ENCODE results near the gene PREP.

The PREP gene

GRCh38 chr6:105322499-105323225 is 80.2 kb downstream of the PREP start:
- Histone ChIP-seq H4K20me1 (ENCODE audit: insufficient read depth, low read length, poor library complexity, severe bottlenecking) (no peaks in the 10 kb centered on the region), H3K4me2 (ENCODE audit: low read depth, low read length, poor library complexity, severe bottlenecking) (no peak overlapping the region), H3F3A (ENCODE audit: low read depth) (no peaks in the 10 kb centered on the region), H3K79me2 (ENCODE audit: insufficient read depth, low read length) (no peaks in the 10 kb centered on the region), H3K9me3 (ENCODE audit: insufficient read depth, low read depth, low read length) (no peaks in the 10 kb centered on the region), H3K4me3 (ENCODE audit: low read length, poor library complexity, severe bottlenecking) (no peak overlapping the region), H3K4me1 (ENCODE audit: insufficient read depth, low read length, poor library complexity, severe bottlenecking) (no peaks in the 10 kb centered on the region), H2AFZ (ENCODE audit: low read length) (no peak overlapping the region), H3K9me2 (replicated peaks; ENCODE audit: low read depth, low read length) (no peaks in the 10 kb centered on the region), H3K27me3 (ENCODE audit: insufficient read depth, low read length, poor library complexity, severe bottlenecking) (no peaks in the 10 kb centered on the region), H3K36me3 (ENCODE audit: insufficient read depth, low read length) (peaks cover 89% of the 10 kb centered on the region; the same call in 1 of the 2 replicates), H3K9ac (ENCODE audit: low read depth, low read length, poor library complexity, severe bottlenecking) (no peak overlapping the region)
- TF ChIP-seq CTCF (conservative IDR thresholded peaks at IDR 0.05; ENCODE audit: low read length) (no peak), EZH2phosphoT487 (IDR thresholded peaks at IDR 0.05; ENCODE audit: borderline replicate concordance) (no peak)

- Histone ChIP-seq H3K4me1 (ENCODE audit: insufficient read depth, low read length, poor library complexity, severe bottlenecking) (no peaks in the 10 kb centered on the region), H3K4me2 (ENCODE audit: low read depth, low read length, poor library complexity, severe bottlenecking) (no peak overlapping the region), H4K20me1 (ENCODE audit: insufficient read depth, low read length, poor library complexity, severe bottlenecking) (no peaks in the 10 kb centered on the region), H2AFZ (ENCODE audit: low read length) (no peak overlapping the region), H3K9me2 (replicated peaks; ENCODE audit: low read depth, low read length) (no peaks in the 10 kb centered on the region), H3K9me3 (ENCODE audit: insufficient read depth, low read depth, low read length) (no peaks in the 10 kb centered on the region), H3F3A (ENCODE audit: low read depth) (no peaks in the 10 kb centered on the region), H3K36me3 (ENCODE audit: insufficient read depth, low read length) (peaks cover 86% of the 10 kb centered on the region; the same call in 1 of the 2 replicates), H3K4me3 (ENCODE audit: low read length, poor library complexity, severe bottlenecking) (no peak overlapping the region), H3K9ac (ENCODE audit: low read depth, low read length, poor library complexity, severe bottlenecking) (no peak overlapping the region), H3K79me2 (ENCODE audit: insufficient read depth, low read length) (no peaks in the 10 kb centered on the region), H3K27me3 (ENCODE audit: insufficient read depth, low read length, poor library complexity, severe bottlenecking) (no peaks in the 10 kb centered on the region)
- TF ChIP-seq CTCF (conservative IDR thresholded peaks at IDR 0.05; ENCODE audit: low read length) (no peak), EZH2phosphoT487 (IDR thresholded peaks at IDR 0.05; ENCODE audit: borderline replicate concordance) (no peak)
Observed at GRCh38 chr6:105321728-105322127, 81.2 kb downstream of the PREP start.

- TF ChIP-seq CTCF (conservative IDR thresholded peaks at IDR 0.05; ENCODE audit: low read length), result no peak
- no peak for TF ChIP-seq EZH2phosphoT487 (IDR thresholded peaks at IDR 0.05; ENCODE audit: borderline replicate concordance)
- H3K79me2 ChIP-seq (ENCODE audit: insufficient read depth, low read length), result no peaks in the 10 kb centered on the region
- H3K9me2 ChIP-seq (replicated peaks; ENCODE audit: low read depth, low read length), result no peaks in the 10 kb centered on the region
Observed at GRCh38 chr6:105321207-105321606, 81.7 kb downstream of the PREP start.

More at GRCh38 chr6:105321207-105321606, 81.7 kb downstream of the PREP start:
- no peaks in the 10 kb centered on the region for H3K27me3 ChIP-seq (ENCODE audit: insufficient read depth, low read length, poor library complexity, severe bottlenecking)
- H3K4me1 ChIP-seq (ENCODE audit: insufficient read depth, low read length, poor library complexity, severe bottlenecking), result no peaks in the 10 kb centered on the region
- H3K4me3 ChIP-seq (ENCODE audit: low read length, poor library complexity, severe bottlenecking), result no peak overlapping the region
- H3K36me3 ChIP-seq (ENCODE audit: insufficient read depth, low read length), result peaks cover 84% of the 10 kb centered on the region; the same call in 1 of the 2 replicates
- H3K9ac ChIP-seq (ENCODE audit: low read depth, low read length, poor library complexity, severe bottlenecking), result no peak overlapping the region
- H2AFZ ChIP-seq (ENCODE audit: low read length), result no peak overlapping the region
- H3K4me2 ChIP-seq (ENCODE audit: low read depth, low read length, poor library complexity, severe bottlenecking), result no peak overlapping the region
- no peaks in the 10 kb centered on the region for H3F3A ChIP-seq (ENCODE audit: low read depth)
- no peaks in the 10 kb centered on the region for H4K20me1 ChIP-seq (ENCODE audit: insufficient read depth, low read length, poor library complexity, severe bottlenecking)
- no peaks in the 10 kb centered on the region for H3K9me3 ChIP-seq (ENCODE audit: insufficient read depth, low read depth, low read length)
